T-helper 1 cell treated with Interleukin-12 subunit alpha and Interleukin-12 subunit beta and Interleukin-4 antibody, amounts not matched to agents 30 μg/mL and 1 μg/mL, for 36 hours (primary cell): ENCODE measurements around the gene ALX4.

Experiments used
- H3K27ac Mint-ChIP-seq: one replicate; pipeline ENCODE4 v1.8.0; 2021; ENCODE audit warnings: mild to moderate bottlenecking, mixed read lengths
- H3K27me3 Mint-ChIP-seq: one replicate; pipeline ENCODE4 v1.8.0; 2021; ENCODE audit warnings: low read depth, mixed read lengths
- H3K36me3 Mint-ChIP-seq: one replicate; pipeline ENCODE4 v1.8.0; 2021; ENCODE audit warnings: low read depth, mixed read lengths
- H3K4me1 Mint-ChIP-seq: one replicate; pipeline ENCODE4 v1.8.0; 2021; ENCODE audit warnings: low read depth, mixed read lengths
- H3K4me3 Mint-ChIP-seq: one replicate; pipeline ENCODE4 v1.8.0; 2021; ENCODE audit warnings: mild to moderate bottlenecking, moderate library complexity, mixed read lengths
- H3K9me3 Mint-ChIP-seq: one replicate; pipeline ENCODE4 v1.8.0; 2021; ENCODE audit warnings: mixed read lengths

ALX4 gene

DNA sequence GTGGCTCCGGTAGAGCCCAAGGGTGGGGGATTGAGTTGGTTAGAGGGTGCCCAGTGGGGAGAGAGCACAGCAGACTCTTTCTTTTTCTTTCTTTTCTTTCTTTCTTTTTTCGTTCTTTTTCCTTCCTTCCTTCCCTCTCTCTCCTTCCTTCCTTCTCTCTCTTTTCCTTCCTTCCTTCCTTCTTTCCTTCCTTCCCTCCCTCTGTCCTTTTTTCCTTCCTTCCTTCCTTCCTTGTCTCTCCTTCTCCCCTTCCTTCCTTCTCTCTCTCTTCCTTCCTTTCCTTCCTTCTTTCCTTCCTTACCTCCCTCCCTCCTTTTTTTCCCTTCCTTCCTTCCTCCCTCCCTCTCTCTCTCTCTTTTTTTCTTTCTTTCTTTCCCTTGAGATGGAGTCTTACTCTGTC, 4.8 kb upstream of the ALX4 start:
- Mint-ChIP-seq H3K36me3 (peaks cover 2% of the 10 kb centered on the region), H3K27ac (no peak overlapping the region), H3K4me3 (no peak overlapping the region), H3K9me3 (no peaks in the 10 kb centered on the region), H3K27me3 (peaks cover 100% of the 10 kb centered on the region), H3K4me1 (peaks cover 11% of the 10 kb centered on the region)

DNA sequence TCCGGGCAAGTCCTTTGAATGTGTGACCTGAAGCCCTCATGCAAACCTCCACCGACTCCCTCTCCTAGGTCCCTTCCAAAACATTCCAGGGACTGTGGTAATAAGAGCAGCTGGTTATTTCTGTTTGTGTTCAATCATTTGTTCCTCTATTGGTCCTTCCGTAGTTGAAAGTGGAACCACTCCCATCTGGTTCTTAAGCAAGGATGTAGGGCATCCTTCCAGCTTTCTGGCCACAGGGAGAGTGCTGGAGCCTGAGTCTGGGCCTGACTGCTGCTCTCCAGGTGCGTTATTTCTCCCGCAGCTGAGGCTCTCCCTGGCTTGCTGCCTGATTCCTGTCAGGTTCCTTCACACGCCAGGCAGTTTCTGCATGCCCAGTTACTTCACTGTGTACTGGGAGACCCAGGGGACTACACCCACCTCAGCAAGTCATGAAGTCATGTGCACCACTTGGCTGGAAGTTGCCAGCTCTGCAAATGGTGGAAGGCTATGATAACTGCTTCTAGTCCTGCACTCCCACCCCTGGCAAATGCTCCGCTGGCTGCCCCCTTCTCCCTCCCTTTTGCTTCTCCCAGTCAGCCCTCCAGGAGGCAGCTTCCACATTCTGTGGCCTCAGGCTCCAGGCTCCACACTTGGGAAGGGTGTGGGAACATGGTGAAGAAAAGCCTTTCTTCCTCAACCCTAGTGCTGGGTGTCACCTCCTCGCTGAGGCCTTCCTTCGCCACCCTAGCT, 4.0 kb upstream of the ALX4 start:
- H3K9me3 Mint-ChIP-seq = no peaks in the 10 kb centered on the region
- peaks cover 2% of the 10 kb centered on the region for H3K36me3 Mint-ChIP-seq
- peaks cover 11% of the 10 kb centered on the region for H3K4me1 Mint-ChIP-seq
- peaks cover 98% of the 10 kb centered on the region for H3K27me3 Mint-ChIP-seq
- no peak overlapping the region for H3K4me3 Mint-ChIP-seq
- H3K27ac Mint-ChIP-seq = no peak overlapping the region

DNA sequence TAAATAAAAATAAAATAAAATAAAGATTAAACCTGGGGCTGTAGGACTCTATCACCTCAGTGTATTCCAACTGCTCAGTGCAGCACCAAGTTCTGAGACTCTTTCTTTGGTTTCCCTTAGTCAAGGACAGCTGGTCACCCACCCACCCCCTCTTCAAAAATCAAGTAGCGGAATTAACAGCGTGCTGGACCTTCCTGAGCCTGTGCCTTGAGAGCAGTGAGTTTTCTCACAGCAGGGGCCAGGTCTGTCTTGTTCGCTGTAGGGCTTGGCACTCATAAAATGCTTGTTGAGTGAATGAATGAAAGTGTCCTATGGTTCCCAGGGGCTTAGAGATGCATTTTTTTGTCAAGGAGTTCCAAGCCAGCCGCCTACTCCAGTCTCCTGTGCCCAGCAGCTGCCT, 2.9 kb upstream of the ALX4 start:
- H3K27me3 Mint-ChIP-seq = peaks cover 97% of the 10 kb centered on the region
- no peak overlapping the region for H3K27ac Mint-ChIP-seq
- H3K36me3 Mint-ChIP-seq = peaks cover 2% of the 10 kb centered on the region
- H3K4me1 Mint-ChIP-seq = peaks cover 11% of the 10 kb centered on the region
- no peak overlapping the region for H3K4me3 Mint-ChIP-seq
- no peaks in the 10 kb centered on the region for H3K9me3 Mint-ChIP-seq

DNA sequence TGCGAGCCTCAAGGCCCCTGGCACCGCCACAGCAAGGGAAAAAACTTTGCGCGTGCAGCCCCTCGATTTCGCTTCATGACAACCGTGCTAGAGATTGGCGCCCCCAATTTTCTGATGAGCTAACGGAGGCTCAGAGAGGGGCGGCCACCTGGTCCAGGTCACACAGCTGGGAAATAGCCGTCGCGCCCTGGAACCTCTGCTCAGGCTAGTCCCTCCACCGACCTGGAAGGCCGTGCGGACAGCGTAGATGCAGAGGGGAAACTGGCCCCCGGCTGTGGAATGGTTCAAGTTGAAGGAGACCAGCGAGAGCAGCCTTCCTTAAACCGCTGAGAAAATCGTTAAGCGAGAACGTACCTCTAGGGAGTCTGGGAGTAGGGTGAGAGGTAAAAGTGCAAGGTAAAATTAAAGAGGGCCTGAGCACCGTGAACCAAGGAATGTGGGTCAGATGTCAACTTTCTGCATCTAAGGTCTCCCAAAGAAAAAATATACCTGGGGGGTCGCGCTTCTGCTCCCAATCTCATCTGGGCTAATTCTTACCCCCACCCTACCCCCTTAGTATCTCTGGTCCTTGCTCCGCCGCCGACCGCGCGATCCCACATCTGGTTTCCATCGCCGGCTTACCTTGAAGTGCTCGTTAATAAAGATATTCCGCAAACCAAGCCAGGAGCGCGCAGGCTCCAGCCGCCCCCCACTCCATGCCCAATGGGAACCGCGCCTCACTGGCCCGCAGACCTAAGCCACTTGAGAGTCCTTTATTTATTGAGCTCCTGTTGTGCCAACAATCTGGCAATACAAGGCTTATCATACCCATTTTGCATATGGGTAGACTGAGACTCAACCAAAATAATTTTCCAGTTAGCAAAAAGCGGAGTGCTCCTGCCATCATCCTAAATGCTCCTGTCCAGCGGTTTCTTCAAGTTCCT, 1.7 kb upstream of the ALX4 start:
- peaks cover 97% of the 10 kb centered on the region for H3K27me3 Mint-ChIP-seq
- H3K36me3 Mint-ChIP-seq = peaks cover 5% of the 10 kb centered on the region
- H3K27ac Mint-ChIP-seq = peak overlapping the region; percentile 10
- H3K4me1 Mint-ChIP-seq = peaks cover 14% of the 10 kb centered on the region
- H3K4me3 Mint-ChIP-seq = no peak overlapping the region
- no peaks in the 10 kb centered on the region for H3K9me3 Mint-ChIP-seq

DNA sequence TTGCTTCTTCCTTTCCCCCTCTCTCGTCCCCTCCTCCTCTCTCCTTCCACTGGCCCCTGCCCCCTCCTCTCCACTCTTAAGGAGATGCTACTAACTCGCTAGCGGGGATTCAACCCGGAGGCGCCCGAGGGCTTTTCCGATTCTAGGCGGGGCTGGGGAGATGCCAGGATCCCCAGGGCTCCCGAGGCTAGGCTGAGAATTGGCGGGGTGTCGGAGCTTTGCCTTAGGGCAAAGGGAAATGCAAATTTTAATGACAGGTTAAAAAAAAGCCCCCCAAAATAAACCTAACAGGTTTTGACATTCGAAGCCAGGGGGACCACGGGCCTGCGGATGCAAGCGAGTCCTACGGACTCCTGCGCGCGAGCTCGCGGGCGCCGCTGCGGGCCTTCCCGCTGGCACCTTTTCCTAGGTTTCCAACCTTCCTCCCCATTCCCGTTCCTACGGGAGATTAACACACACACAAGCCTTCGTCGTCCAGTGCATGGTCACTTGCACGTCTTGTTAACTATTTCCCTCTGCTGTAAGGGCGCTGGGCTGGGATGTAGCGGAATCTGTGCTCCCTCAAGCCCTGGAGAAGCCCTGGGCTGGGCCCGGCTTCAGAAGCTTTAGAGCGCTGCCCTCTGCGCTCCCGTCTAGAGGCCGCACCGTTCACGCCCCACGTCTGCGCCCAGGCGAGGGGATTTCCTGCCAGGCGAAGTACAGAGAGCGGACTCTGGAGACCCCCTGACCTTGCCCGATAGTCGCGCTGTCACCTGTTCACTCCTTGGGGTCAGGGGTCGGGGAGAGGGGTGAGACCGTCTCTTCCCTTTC, 729 bp upstream of the ALX4 start:
- no peaks in the 10 kb centered on the region for H3K9me3 Mint-ChIP-seq
- H3K27me3 Mint-ChIP-seq = peaks cover 97% of the 10 kb centered on the region
- peak overlapping the region; percentile 35 for H3K4me3 Mint-ChIP-seq
- peaks cover 7% of the 10 kb centered on the region for H3K36me3 Mint-ChIP-seq
- peaks cover 21% of the 10 kb centered on the region for H3K4me1 Mint-ChIP-seq
- peak overlapping the region; percentile 71 for H3K27ac Mint-ChIP-seq

DNA sequence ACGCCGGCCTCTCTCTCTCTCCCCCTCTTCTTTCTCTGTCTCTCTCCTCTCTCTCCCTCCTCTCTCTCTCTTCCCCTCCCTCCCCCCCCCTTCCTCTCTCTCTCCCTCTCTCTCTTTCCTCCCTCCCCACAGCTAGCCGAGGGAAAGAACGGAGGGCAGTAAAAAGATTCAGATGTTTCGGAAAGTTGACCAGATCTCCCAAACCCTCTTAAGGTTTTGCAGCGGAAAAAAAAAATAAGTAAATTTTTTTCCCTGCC, 195 bp upstream of the ALX4 start:
- Mint-ChIP-seq H3K4me1 (peaks cover 22% of the 10 kb centered on the region), H3K9me3 (no peaks in the 10 kb centered on the region), H3K27me3 (peaks cover 97% of the 10 kb centered on the region), H3K27ac (peak overlapping the region; percentile 71), H3K4me3 (no peak overlapping the region), H3K36me3 (peaks cover 7% of the 10 kb centered on the region)

DNA sequence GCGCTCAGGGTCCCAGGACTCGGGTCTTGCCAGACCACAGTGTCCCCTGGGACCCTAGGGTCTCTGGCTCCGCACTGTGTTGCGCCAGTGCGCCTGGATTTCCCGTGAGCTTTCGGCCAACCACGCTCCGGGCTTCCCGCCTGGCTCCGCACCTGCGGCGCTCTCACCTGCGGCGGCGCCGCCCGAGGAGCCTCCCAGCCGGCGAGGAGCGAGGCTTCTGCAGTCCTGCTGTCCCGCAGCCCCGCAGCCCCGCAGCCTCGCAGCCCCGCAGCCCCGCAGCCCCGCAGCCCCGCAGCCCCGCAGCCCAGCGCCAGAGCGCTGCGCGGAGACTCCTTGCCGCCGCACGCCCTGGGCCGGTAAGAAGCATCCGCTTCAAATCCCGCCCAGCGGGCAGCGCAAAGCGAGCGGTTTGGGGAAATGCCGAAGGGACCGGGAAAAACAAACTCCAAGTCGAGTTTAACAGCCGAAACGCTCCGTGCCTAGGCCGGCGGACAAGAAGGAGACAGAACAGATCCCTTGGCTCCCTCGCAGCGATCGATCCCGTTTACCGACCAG, 939 bp downstream of the ALX4 start:
- Mint-ChIP-seq H3K27ac (no peak overlapping the region), H3K4me3 (peak overlapping the region; percentile 44), H3K4me1 (peaks cover 30% of the 10 kb centered on the region), H3K27me3 (peaks cover 97% of the 10 kb centered on the region), H3K9me3 (no peaks in the 10 kb centered on the region), H3K36me3 (peaks cover 8% of the 10 kb centered on the region)

DNA sequence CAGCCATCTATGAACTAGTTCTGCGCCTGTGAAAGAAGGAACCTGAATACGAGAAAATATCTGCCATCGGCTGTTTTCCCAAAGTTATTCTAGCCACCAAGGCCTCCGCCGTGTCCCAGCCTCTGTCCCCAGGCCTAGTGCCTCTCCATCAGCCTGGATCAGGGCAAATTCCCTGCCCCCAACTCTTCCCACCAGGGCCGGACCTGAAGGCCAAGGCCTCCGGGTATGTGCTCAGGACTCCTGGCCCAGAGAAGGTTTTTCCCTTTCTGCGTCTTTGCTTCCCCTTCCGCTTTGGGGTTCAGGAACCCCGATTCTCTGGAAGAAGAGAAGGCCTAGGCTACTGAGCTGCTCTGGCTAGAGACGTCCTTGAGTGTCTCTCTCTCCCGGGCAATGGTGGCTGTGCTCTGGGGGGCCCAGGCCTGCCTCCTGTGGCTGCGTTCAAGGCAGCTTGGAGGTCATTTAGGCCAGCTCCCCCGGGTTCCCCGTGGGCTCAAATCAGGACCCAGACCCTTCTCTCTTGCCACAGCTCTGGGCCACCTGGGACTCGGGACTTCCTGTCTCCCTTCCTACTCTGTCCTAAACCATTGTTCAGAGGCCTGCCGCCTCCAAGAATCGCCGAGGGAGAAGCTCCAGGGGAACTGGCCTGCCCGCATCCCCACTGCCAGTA, 1.6 kb downstream of the ALX4 start:
- H3K9me3 Mint-ChIP-seq = no peaks in the 10 kb centered on the region
- H3K27me3 Mint-ChIP-seq = peaks cover 97% of the 10 kb centered on the region
- H3K4me3 Mint-ChIP-seq = no peak overlapping the region
- no peak overlapping the region for H3K27ac Mint-ChIP-seq
- peaks cover 8% of the 10 kb centered on the region for H3K36me3 Mint-ChIP-seq
- H3K4me1 Mint-ChIP-seq = peaks cover 30% of the 10 kb centered on the region

DNA sequence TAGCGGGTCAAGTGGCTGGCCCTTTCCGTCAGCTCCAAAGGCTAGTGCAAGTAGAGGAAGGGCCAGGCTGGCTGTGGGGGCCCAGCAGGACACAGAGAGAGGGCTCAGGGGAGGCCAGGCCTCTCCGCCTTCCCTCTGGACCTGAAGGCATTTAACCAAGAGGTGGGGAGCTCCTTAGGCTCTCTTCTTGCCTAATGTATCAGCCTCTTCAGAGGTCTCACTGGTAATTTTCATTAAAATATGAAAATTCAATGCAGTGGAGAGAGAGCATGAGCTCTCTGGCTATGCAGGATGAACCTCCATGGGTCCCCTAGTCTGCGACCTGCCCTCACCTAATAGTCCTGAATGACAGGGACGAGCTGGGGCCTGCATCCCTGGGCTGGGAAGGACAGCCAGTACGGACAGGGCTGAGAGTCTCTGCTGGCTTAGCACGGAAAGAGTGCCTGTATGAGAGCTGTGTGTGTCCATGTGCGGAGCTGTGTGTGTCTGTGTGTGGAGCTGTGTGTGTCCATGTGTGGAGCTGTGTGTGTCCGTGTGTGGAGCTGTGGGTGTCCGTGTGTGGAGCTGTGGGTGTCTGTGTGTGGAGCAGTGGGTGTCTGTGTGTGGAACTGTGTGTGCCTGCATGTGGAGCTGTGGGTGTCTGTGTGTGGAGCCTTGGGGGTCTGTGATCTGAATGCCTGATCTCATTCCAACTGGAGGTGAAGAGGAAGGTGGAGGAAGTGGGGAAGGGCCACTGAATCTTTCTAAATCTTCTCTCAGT, 2.4 kb downstream of the ALX4 start:
- peaks cover 8% of the 10 kb centered on the region for H3K36me3 Mint-ChIP-seq

DNA sequence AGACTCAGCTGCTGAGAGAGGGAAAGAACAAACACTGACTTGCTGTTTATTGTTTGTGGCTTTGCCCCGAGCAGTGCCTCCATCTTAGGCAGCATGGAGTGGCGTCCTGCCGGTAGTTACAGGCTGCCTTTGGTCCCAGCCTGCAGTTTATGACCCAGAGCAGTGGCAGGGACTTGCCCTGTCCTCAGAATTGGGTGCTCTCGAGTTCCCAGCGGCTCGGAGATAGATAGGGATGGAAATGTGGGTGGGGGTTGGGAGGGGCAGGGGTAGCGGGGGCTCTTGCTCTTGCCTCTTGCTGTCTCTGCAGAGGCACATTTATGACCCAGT, 3.1 kb downstream of the ALX4 start:
- H3K27ac Mint-ChIP-seq = peak overlapping the region; percentile 49
- peak overlapping the region; percentile 63 for H3K4me3 Mint-ChIP-seq
- H3K4me1 Mint-ChIP-seq = peaks cover 30% of the 10 kb centered on the region
- H3K27me3 Mint-ChIP-seq = peaks cover 97% of the 10 kb centered on the region
- H3K36me3 Mint-ChIP-seq = peaks cover 8% of the 10 kb centered on the region
- H3K9me3 Mint-ChIP-seq = no peaks in the 10 kb centered on the region

More for the DNA sequence above, 2.4 kb downstream of the ALX4 start:
- Mint-ChIP-seq H3K4me1 (peaks cover 30% of the 10 kb centered on the region), H3K4me3 (no peak overlapping the region), H3K27ac (no peak overlapping the region), H3K27me3 (peaks cover 97% of the 10 kb centered on the region), H3K9me3 (no peaks in the 10 kb centered on the region)

DNA sequence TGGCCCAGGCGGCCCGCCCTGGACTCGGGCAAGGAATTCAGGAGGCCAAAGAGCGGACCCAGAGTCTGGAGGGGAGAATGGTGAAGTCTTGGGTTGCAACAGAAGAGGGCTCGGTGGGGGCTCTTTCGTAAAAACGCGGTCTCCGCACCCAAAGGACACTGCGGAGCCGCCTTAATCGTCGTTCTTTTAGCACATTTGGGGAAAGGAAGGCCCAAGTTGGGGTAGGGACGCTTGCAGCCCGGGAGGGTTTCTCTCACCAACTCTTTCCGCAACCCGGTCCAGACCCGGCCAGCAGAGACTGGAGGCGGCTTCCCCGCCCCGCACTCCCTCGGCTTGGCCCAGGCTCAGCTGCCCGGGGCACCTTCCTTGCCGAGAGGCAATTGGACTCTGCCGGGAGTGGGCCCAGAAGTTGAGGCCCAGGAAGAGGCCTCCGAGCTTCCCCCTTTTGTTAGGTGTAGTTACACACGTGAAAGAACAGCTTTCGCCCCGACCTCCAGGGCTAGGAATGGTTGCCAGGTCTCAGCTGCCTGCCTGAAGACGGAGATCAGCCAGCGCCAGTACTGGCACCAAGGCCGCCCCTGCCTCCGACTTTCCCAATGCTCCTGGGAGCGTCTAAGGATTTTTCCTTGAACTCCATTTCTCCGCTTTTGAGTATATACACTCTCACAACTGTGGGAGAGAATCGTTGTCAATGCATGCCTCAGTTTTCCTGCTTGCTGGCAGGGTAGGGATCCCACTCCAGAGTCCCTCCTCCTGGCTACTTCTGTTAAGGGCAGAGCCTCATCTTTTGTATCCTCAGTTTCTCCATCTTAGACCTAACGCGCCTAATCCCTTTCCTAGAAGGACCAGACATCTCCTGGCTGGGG, 3.7 kb downstream of the ALX4 start:
- H3K27ac Mint-ChIP-seq = peak overlapping the region; percentile 71
- H3K36me3 Mint-ChIP-seq = peaks cover 8% of the 10 kb centered on the region
- peaks cover 97% of the 10 kb centered on the region for H3K27me3 Mint-ChIP-seq
- H3K4me1 Mint-ChIP-seq = peaks cover 30% of the 10 kb centered on the region
- H3K4me3 Mint-ChIP-seq = peak overlapping the region; percentile 86
- no peaks in the 10 kb centered on the region for H3K9me3 Mint-ChIP-seq

DNA sequence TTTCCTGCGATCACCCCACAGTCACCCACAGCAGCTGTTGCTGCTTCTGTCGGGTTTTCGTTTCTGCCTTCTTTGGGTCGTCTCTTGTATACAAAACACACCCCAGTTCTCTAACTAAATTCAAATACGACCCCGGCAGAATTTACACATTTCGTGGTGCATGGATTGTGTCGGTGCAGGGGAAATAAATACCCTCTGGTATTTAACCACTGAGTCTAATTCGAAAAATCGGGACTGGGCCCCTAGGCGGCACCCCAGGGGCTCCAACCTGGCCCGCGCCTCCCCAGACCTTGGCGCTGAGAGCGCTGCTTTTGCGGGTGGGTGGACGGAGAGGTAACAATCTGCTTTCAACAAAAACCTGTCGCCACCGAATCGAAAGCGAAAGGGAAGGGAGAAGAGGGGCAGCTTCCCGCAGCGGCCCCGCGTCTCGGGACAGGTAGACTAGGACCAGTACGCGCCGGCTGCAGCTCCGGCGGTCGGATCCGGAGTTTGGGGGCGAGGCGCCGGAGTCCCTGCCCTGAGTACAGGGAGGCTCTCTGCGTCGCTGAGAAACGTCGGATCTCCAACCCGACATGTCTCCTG, 4.4 kb downstream of the ALX4 start:
- Mint-ChIP-seq H3K9me3 (no peaks in the 10 kb centered on the region), H3K4me1 (peaks cover 28% of the 10 kb centered on the region), H3K27ac (peak overlapping the region; percentile 71), H3K27me3 (peaks cover 92% of the 10 kb centered on the region), H3K36me3 (peaks cover 8% of the 10 kb centered on the region), H3K4me3 (peak overlapping the region; percentile 86)
